DOHH2 (cell line): ENCODE data around the gene FAM118B.

ENCODE experiments used
- EZH2phosphoT487 ChIP-seq: fragments of 200-600 bp; sonication (generic); IDR thresholded peaks from 2 replicates; pipeline ENCODE4 v1.6.1; 2017; ENCODE audit warnings: borderline replicate concordance, mild to moderate bottlenecking, antibody characterized with exemption, low read length, moderate library complexity, mixed read lengths
- TF ChIP-seq, protein P1 (sequence below): fragments of 200-600 bp; sonication (generic); IDR thresholded peaks from one replicate; pipeline ENCODE4 v1.5.1; 2014; ENCODE audit warnings: antibody characterized with exemption, mild to moderate bottlenecking, low read depth, low read length; ENCODE audit not compliant: poor library complexity, severe bottlenecking

DNA sequence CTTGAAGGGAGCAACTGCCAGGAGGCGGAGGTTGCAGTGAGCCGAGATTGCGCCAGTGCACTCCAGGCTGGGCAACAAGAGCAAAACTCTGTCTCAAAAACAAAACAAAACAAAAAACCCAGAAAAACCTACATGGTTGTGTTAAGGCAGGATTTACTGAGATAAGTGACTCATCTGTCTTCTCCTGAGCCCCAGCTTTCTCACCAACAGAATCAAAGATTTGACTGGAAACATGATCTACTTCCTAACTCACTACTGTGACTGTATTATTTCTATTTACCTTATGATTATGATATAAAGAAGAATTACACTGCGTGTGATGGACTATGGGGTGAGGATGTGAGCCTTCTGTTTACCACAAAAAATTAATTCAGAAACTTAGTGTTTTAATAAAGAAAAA lies 21.8 kb downstream of the FAM118B start:
- TF ChIP-seq, protein P1, sequence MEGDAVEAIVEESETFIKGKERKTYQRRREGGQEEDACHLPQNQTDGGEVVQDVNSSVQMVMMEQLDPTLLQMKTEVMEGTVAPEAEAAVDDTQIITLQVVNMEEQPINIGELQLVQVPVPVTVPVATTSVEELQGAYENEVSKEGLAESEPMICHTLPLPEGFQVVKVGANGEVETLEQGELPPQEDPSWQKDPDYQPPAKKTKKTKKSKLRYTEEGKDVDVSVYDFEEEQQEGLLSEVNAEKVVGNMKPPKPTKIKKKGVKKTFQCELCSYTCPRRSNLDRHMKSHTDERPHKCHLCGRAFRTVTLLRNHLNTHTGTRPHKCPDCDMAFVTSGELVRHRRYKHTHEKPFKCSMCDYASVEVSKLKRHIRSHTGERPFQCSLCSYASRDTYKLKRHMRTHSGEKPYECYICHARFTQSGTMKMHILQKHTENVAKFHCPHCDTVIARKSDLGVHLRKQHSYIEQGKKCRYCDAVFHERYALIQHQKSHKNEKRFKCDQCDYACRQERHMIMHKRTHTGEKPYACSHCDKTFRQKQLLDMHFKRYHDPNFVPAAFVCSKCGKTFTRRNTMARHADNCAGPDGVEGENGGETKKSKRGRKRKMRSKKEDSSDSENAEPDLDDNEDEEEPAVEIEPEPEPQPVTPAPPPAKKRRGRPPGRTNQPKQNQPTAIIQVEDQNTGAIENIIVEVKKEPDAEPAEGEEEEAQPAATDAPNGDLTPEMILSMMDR: no peak
- TF ChIP-seq EZH2phosphoT487: no peak
